K562 (cell line): Measurements from ENCODE around the gene KYAT1. TPM values are rescaled to one million over a fixed set of nuclear protein-coding genes. Genes with fewer than 3 reads are reported as not detected.

Experiments used
- BDP1 ChIP-seq: IDR thresholded peaks from 3 replicates; pipeline ENCODE4 v1.6.1; 2011; ENCODE audit not compliant: insufficient read length, insufficient read depth
- BRCA1 ChIP-seq, 2 experiments: fragments of 450-650 bp in 1 of 2; sonication (generic) in 1 of 2; formaldehyde crosslinking in 1 of 2; IDR thresholded peaks; 2 replicates each; pipeline versions ENCODE4 v1.5.0 to v1.6.1; 2017 to 2020; ENCODE audit warnings: mild to moderate bottlenecking in 1 of 2, missing genetic modification reagents in 1 of 2
- CREM ChIP-seq: IDR thresholded peaks from 2 replicates; pipeline ENCODE4 v1.6.1; 2014; ENCODE audit warnings: antibody characterized with exemption, low read depth
- DACH1 ChIP-seq: fragments of 450-650 bp; IDR thresholded peaks from 2 replicates; pipeline ENCODE4 v1.6.1; 2018; ENCODE audit not compliant: partially characterized antibody
- EP400 ChIP-seq: fragments of 450-650 bp; IDR thresholded peaks from 2 replicates; pipeline ENCODE4 v1.6.1; 2017; ENCODE audit warnings: antibody characterized with exemption, mild to moderate bottlenecking, moderate library complexity
- ERF ChIP-seq: fragments of 450-650 bp; formaldehyde crosslinking; IDR thresholded peaks from 2 replicates; pipeline ENCODE4 v1.4.0; 2020; ENCODE audit warnings: mild to moderate bottlenecking, mixed read lengths
- FOXJ3 ChIP-seq: sonication (generic); formaldehyde crosslinking; IDR thresholded peaks from 2 replicates; pipeline ENCODE4 v1.4.0; 2020; ENCODE audit warnings: mild to moderate bottlenecking, missing genetic modification reagents
- GTF3C2 ChIP-seq: IDR thresholded peaks from 3 replicates; pipeline ENCODE4 v1.6.1; 2011; ENCODE audit warnings: borderline replicate concordance, mild to moderate bottlenecking, moderate library complexity; ENCODE audit not compliant: insufficient read length; ENCODE audit errors: extremely low read depth
- HMG20B ChIP-seq: fragments of 250-450 bp; sonication (Bioruptor Pico); IDR thresholded peaks from 2 replicates; pipeline ENCODE4 v1.5.0; 2021; ENCODE audit warnings: mild to moderate bottlenecking
- HNRNPK ChIP-seq: fragments of 200-400 bp; formaldehyde crosslinking; IDR thresholded peaks from one replicate; pipeline ENCODE4 v1.6.1; 2018; ENCODE audit warnings: mild to moderate bottlenecking, low read depth, low read length; ENCODE audit not compliant: poor library complexity, severe bottlenecking
- MLLT1 ChIP-seq, 2 experiments: fragments of 450-650 bp; IDR thresholded peaks; 2 replicates each; pipeline ENCODE4 v1.6.1; 2016
- MTA2 ChIP-seq: fragments of 450-650 bp; IDR thresholded peaks from 2 replicates; pipeline ENCODE4 v1.6.1; 2016; ENCODE audit warnings: low read depth
- NR4A1 ChIP-seq, 2 experiments: fragments of 250-450 bp in 1 of 2; fragments of 450-650 bp in 1 of 2; sonication (Bioruptor Pico) in 1 of 2; IDR thresholded peaks; 2 replicates each; pipeline versions ENCODE4 v1.4.0 to v1.6.1; 2016 to 2020; ENCODE audit warnings: mild to moderate bottlenecking in 2 of 2, missing compliant biosample characterization in 1 of 2, missing genetic modification characterization in 1 of 2, moderate library complexity in 1 of 2
- PHB ChIP-seq: fragments of 250-450 bp; sonication (Bioruptor Pico); IDR thresholded peaks from 2 replicates; pipeline ENCODE4 v1.5.0; 2021
- PHTF2 ChIP-seq: fragments of 250-450 bp; sonication (Bioruptor Pico); IDR thresholded peaks from 2 replicates; pipeline ENCODE4 v1.5.0; 2021; ENCODE audit warnings: mild to moderate bottlenecking
- PRPF4 ChIP-seq: fragments of 200-400 bp; formaldehyde crosslinking; IDR thresholded peaks from one replicate; pipeline ENCODE4 v1.6.1; 2017; ENCODE audit warnings: low read length, low read depth, mild to moderate bottlenecking; ENCODE audit not compliant: insufficient read depth, poor library complexity, severe bottlenecking
- TAF1 ChIP-seq: IDR thresholded peaks from 2 replicates; pipeline ENCODE4 v1.6.1; 2011; ENCODE audit warnings: mild to moderate bottlenecking, low read length, moderate library complexity; ENCODE audit not compliant: insufficient read depth, control insufficient read depth, severe bottlenecking; ENCODE audit errors: extremely low read depth
- ZBTB34 ChIP-seq: fragments of 250-450 bp; sonication (Bioruptor Pico); IDR thresholded peaks from 2 replicates; pipeline ENCODE4 v1.8.0; 2021; ENCODE audit warnings: mild to moderate bottlenecking, moderate library complexity
- ZNF277 ChIP-seq: fragments of 250-450 bp; sonication (Bioruptor Pico); IDR thresholded peaks from 2 replicates; pipeline ENCODE4 v1.8.0; 2022; ENCODE audit warnings: inconsistent platforms, mild to moderate bottlenecking, moderate library complexity, borderline replicate concordance
- polyA plus RNA-seq, 8 experiments: library from polyadenylated mRNA; depleted of rRNA in 4 of 8; stranded (reverse) in 5 of 8; unstranded in 3 of 8; fragments of >200 nt; fragmentation: Nextera tagmentation in 2 of 8; fragmentation: Illumina TruSeq in 1 of 8; extraction: Ambion mirVana in 2 of 8; extraction: Trizol in 1 of 8; gene quantifications; 2 replicates each; pipeline versions ENCODE4 v1.2.1 to v1.2.3, GENCODE V29; 2011 to 2014; ENCODE audit warnings: inconsistent platforms in 1 of 8, missing spikeins in 1 of 8
- total RNA-seq, 7 experiments: library from RNA; depleted of rRNA in 6 of 7; stranded (reverse); fragments of >200 nt in 6 of 7; fragmentation: Illumina TruSeq in 2 of 7; extraction: Trizol in 2 of 7; gene quantifications; 2 replicates each; pipeline versions ENCODE4 v1.2.1 to v1.2.3, GENCODE V29; 2011 to 2021; ENCODE audit warnings: low replicate concordance in 1 of 7

Gene KYAT1
- total and polyA plus RNA-seq, 9 of the 15 experiments (the other 6 are each of a cell fraction or from before 2014, with no cell fraction given), result 6.4 to 16.8 (median 11.1) TPM

- no peak for TF ChIP-seq GTF3C2
- TF ChIP-seq BRCA1 (IDR thresholded peaks at IDR 0.05), result no peak
- TF ChIP-seq BRCA1 (CRISPR knock-in tag; IDR thresholded peaks at IDR 0.05), result no peak
- TF ChIP-seq MTA2, result peak; percentile 81
- no peak for TF ChIP-seq HMG20B (CRISPR knock-in tag)
- peak; percentile 58; the same call in 1 of the 2 replicates for TF ChIP-seq CREM
- TF ChIP-seq TAF1, result no peak
- TF ChIP-seq ERF (CRISPR knock-in tag), result no peak
- no peak for TF ChIP-seq PRPF4
- TF ChIP-seq PHTF2, result no peak
- no peak for TF ChIP-seq EP400
- no peak for TF ChIP-seq HNRNPK
- no peak for TF ChIP-seq NR4A1 (CRISPR knock-in tag; IDR thresholded peaks at IDR 0.05)
- TF ChIP-seq NR4A1 (tag; IDR thresholded peaks at IDR 0.05), result no peak
- TF ChIP-seq ZBTB34, result no peak
- TF ChIP-seq BDP1, result no peak
- TF ChIP-seq PHB (CRISPR knock-in tag), result no peak
- TF ChIP-seq ZNF277 (CRISPR knock-in tag), result no peak
- no peak for TF ChIP-seq DACH1
- no peak for TF ChIP-seq FOXJ3
- no peak; a peak in 1 of 4 replicates for TF ChIP-seq MLLT1 (IDR thresholded peaks at IDR 0.05)
Measured at GRCh38 chr9:128845186-128845931, 36.4 kb downstream of the KYAT1 start (continued).
